ENCODE data around the gene CRISP1.
"Not testable (repeated sequence)": the region's sequence is repeated elsewhere in the genome, so short reads cannot be mapped to it uniquely, and the experiment has no call there.

CRISP1 gene

GRCh38 chr6:49866485-49866943 is at the start of gene CRISP1:
CRISP1 (minus strand) TSS chr6:49866535; CDS start chr6:49857400, 9,135 bp downstream.
- no peak for DNase-seq (ENCODE audit: low read depth in 3 of 3)

GRCh38 chr6:49915035-49915434 is 48.7 kb upstream of the CRISP1 start:
- DNase-seq (ENCODE audit: low read depth in 3 of 3), result no peak

DNA sequence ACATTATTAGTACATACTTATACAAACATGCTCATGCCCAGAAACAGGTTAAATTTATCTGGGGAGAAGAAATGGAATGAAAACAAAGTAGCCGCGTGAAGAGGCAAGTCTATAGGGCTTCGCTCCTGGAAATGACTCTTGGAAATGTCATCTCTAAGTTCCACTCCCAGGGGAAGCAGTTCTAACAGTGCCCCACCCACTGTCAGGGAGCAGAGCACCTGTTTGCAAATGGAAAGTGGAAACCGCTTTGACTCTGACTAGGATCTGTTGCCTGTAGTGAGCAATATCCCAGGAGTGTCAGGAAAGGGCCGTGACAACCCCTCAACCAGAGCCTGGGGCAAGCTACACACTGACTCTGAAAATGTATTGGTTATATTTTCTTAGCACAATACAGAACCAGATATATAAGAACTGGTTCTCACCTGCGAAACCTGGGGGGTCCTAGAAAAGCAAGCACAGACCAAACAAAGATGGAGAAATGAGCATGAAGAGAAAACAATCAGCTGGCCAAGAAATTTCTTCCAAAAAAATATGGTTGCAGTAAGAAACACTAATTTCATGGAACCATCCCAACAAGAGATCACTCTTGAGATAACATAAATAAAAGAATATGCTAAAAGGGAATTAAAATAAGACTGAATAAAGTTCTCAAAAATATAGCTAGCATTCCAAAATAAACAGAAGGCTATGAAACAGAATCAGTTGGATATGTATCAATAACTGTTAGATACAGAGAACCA is 47.5 kb upstream of the CRISP1 start:
- no peak for DNase-seq (ENCODE audit: low read depth in 3 of 3)

DNA sequence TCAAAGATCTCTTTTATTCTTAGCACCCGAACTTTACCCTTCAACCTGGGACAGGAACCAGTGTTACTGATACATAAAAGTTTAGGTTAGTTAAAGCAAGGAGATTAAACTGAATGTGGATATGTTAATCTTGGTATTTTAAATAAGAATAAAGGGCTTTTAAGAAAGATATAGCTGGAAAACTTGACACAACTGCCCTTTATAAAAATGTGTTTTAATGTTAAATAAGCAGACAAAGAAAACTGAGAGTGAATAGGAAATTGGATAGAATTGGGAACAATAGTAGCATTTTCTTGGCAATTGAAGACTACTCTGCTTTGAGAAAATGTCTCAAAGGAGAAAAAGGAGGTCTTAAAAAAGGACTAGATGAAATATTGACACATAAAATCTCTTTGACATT is 45.9 kb upstream of the CRISP1 start:
- DNase-seq (ENCODE audit: low read depth in 3 of 3), result no peak

DNA sequence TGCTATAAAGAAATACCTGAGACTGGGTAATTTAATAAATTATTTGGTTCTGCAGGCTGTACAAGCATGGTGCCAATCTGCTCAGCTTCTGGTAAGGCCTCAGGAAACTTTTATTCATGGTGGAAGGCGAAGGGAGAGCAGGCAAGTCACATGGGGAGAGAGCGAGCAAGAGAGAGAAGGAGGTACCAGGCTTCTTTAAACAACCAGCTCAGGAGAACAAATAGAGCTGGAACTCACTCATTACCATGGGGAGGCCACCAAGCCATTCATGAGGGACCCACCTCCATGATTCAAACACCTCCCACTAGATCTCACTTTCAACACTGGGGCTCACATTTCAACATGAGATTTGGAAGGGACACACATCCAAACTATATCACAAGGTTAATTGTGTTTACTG is 44.9 kb upstream of the CRISP1 start:
- no peak for DNase-seq (ENCODE audit: low read depth in 3 of 3)

DNA sequence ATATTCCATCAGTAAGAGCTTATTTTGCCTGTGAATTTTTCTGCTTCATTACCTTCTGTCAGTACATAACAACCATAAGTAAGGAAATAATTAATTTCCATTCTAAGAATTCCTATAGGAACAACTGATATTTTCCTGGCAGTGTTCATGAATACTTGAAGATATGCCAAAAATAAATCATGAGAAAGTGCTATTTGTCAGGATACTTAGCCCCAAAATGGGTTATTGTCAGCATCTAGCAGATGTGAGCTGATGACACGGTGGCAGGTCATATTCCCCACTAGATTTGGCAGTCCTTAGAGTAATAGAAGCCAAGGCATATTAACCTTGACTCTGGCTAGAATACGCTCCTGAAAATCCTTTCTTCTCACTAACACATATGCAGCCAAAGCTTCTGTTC is 43.2 kb upstream of the CRISP1 start:
- DNase-seq (ENCODE audit: low read depth in 3 of 3), result no peak

GRCh38 chr6:49906526-49906925 is 40.2 kb upstream of the CRISP1 start:
- no peak for DNase-seq (ENCODE audit: low read depth in 3 of 3)

DNA sequence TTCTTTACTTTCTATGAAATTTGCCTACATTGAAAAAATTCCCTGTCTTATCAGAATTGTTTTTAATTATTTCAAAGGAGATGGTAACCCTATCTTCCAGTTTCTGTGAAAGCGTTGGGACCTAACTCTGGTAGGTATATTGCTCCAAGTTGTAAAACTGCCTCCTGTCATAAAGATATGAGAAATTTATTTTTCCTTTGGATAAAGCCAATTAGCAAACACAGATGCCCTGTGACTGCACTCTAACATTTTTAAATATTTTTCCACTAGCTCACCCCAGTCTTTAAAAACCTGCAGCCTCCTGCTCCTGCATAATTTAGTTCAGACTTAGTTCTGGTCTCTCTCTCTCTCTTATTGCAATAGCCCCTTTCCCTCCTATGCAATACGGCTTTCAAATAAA is 39.0 kb upstream of the CRISP1 start:
- DNase-seq (ENCODE audit: low read depth in 3 of 3), result no peak

GRCh38 chr6:49902856-49903255 is 36.5 kb upstream of the CRISP1 start:
- no peak for DNase-seq (ENCODE audit: low read depth in 3 of 3)

DNA sequence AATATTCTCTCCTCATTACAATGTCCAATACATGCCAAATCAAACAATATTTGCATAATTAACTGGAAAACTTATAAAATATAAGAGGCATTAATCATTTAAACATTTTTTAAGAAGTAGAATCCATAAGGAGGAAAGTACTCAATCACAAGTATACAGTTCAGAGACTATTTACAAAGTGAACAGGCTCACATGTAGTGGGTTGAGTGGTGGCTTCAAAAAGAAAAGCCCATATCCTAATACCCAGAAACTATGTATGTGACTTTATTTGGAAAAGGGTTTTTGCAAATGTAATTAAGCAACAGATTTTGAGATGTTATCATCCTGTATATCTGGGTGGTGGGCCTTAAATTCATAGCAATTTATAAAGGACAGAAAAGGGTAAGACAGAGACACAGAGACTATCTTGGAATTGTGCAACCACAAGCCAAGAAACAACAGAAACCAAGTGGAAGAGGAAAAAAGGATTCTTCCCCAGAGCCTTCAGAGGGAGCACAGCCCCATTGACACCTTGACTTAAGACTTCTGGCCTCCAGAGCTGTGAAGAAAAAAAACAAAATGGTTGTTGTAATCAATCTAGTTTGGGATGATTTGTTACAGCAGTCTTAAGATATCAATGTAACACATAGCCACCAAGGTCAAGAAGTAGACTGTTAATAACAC is 32.7 kb upstream of the CRISP1 start:
- DNase-seq (ENCODE audit: low read depth in 3 of 3), result no peak

DNA sequence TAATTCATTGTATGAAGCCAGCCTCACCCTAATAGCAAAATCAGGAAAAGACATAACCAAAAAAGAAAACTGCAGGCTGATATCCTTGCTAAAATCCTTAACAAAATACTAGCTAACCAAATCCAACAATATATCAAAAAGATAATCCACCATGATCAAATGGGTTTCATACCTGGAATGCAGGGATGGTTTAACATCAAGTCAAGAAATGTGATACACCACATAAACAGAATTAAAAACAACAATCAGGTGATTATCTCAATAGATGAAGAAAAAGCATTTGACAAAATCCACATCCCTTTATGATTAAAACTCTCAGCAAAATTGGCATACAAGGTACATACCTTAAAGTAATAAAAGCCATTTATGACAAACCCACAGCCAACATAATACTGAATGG is 29.2 kb upstream of the CRISP1 start:
- not testable (repeated sequence) for DNase-seq (ENCODE audit: low read depth in 3 of 3)

GRCh38 chr6:49892280-49892679 is 25.9 kb upstream of the CRISP1 start:
- no peak for DNase-seq (ENCODE audit: low read depth in 3 of 3)

DNA sequence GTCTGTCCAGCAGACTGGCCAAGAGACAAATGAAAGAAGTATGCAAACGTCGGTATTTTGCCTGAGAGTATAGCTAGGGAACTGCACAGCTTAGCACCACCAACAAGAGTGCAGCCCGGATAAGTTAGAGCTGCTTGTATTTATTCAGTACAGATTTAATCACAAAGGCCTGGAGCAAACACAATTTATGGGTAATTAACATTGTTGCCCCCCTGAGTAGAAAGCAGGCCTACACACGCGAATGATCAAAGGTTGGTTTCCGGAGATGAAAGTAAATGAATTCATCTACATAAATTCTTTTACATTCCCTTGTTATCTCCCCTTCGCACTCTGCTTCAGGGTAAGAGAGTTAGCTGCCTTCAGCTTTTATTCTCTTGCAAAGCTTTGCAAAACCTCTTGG is 24.7 kb upstream of the CRISP1 start:
- no peak for DNase-seq (ENCODE audit: low read depth in 3 of 3)

GRCh38 chr6:49888742-49889431 is 22.6 kb upstream of the CRISP1 start:
- DNase-seq (ENCODE audit: low read depth in 3 of 3), result no peak

- DNase-seq (ENCODE audit: low read depth in 3 of 3), result no peak
These were observed 2.7 kb upstream of the CRISP1 start for GRCh38 chr6:49868951-49869529.

DNA sequence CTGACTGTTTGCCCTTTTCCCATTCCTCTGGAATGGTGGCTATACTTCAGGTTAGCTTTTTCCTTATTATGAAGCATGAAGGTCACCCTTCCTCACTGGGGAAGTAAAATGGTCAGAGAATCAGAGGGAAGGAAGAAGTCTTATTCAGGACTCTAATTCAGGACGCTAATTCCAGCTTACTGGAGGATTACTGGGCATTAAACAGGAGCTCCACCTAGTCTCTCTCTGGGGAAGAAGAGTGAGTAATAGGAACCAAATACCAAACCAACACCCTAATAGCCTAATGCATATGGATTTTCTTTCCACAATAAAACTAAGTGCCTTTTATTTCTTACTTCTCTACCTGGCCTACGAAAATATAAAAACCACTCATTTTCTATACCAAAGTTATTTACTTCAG is 10.1 kb downstream of the CRISP1 start:
- no peak for DNase-seq (ENCODE audit: low read depth in 3 of 3)

DNA sequence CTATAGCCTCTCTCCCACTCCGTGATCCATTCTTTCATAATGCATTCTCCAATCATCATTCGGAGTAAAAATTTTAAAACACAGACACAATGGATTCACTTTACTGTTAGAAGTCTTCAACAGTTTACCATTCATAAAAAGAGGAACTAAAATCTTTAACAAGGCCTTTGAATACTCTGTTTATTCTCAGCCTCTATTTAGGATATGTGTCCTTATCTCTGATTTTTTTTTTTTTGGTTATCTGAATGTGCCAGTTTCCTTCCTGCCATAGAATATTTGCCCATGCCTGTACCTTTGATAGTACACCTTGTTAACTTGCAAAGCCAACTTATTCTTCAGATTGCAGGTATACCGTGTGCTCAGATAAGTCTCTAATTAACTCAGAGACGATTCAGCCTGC is 11.1 kb downstream of the CRISP1 start:
- no peak for DNase-seq (ENCODE audit: low read depth in 3 of 3)

- DNase-seq (ENCODE audit: low read depth in 3 of 3), result no peak
These were observed 13.4 kb downstream of the CRISP1 start for GRCh38 chr6:49852975-49853374.

- no peak for DNase-seq (ENCODE audit: low read depth in 3 of 3)
These were observed 17.0 kb downstream of the CRISP1 start for GRCh38 chr6:49849213-49849907.

GRCh38 chr6:49847673-49848072 is 18.7 kb downstream of the CRISP1 start:
- no peak for DNase-seq (ENCODE audit: low read depth in 3 of 3)

- no peak for DNase-seq (ENCODE audit: low read depth in 3 of 3)
These were observed 19.3 kb downstream of the CRISP1 start for GRCh38 chr6:49847014-49847413.

DNA sequence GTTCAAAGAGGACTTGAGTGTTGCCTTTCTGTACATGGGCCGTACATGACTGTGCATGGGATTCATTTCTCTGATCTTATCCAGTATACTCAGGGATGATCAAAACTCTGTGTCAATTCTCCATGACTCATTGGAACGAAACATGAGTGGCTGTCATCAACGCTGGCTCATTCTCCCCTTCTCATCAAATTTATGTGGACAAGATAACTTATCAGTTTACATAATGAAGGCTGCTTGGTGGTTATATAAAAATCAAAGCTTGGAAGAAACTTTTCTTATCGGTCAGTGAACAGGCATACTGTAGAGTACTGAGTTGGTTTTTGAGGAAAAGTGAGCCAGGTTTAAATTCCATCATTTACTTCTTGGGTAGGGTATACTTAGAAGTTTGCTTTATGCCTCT is 24.9 kb downstream of the CRISP1 start:
- no peak for DNase-seq (ENCODE audit: low read depth in 3 of 3)
